Measurements from ENCODE around the gene IGSF6. TPM values are rescaled to one million over a fixed set of nuclear protein-coding genes. Genes with fewer than 3 reads are reported as not detected.

Gene IGSF6, protein sequence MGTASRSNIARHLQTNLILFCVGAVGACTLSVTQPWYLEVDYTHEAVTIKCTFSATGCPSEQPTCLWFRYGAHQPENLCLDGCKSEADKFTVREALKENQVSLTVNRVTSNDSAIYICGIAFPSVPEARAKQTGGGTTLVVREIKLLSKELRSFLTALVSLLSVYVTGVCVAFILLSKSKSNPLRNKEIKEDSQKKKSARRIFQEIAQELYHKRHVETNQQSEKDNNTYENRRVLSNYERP
- total RNA-seq = under 1 TPM in 1 of 2 experiments, not detected in 1; 0.20 TPM

DNA sequence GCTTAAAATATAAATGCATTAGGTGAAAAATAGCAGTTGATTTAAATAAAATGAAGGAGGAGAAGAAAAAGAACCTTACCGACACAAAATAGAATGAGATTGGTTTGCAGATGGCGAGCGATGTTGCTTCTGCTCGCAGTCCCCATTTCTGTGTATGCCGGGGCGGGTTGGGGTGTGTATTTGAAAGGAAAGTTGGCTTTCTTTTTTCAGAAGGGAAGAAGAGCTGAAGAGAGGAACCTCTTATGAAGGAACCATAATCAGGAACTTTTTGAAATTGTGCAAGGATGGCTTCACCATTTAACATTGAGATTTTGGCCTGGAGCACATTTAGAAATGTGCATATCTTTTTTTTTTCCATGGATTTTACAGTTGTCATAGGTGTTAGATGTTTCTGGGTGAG lies at the start of gene IGSF6:
Gene IGSF6, minus strand, starts transcription at position 156 of the 400 bp plus-strand sequence. Its CDS starts 10 bp downstream, at position 146.
- ATAC-seq = no peak
- ChIA-PET POLR2A (no interaction called here), CTCF (interaction anchor here (1.0 to 1.3 kb wide), 2 partner anchors 10 to 13 kb away, joined by 3 read pairs; no protein-coding TSS in a partner anchor)
- TF ChIP-seq, protein P1, sequence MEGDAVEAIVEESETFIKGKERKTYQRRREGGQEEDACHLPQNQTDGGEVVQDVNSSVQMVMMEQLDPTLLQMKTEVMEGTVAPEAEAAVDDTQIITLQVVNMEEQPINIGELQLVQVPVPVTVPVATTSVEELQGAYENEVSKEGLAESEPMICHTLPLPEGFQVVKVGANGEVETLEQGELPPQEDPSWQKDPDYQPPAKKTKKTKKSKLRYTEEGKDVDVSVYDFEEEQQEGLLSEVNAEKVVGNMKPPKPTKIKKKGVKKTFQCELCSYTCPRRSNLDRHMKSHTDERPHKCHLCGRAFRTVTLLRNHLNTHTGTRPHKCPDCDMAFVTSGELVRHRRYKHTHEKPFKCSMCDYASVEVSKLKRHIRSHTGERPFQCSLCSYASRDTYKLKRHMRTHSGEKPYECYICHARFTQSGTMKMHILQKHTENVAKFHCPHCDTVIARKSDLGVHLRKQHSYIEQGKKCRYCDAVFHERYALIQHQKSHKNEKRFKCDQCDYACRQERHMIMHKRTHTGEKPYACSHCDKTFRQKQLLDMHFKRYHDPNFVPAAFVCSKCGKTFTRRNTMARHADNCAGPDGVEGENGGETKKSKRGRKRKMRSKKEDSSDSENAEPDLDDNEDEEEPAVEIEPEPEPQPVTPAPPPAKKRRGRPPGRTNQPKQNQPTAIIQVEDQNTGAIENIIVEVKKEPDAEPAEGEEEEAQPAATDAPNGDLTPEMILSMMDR (IDR thresholded peaks at IDR 0.05) = no peak
- DNase-seq = no peak
- Mint-ChIP-seq H3K27me3 (no peaks in the 10 kb centered on the region), H3K36me3 (ENCODE audit: low read depth) (peaks cover 19% of the 10 kb centered on the region), H3K4me3 (no peak within 1 kb of the TSS), H3K4me1 (ENCODE audit: low read depth) (peaks cover 52% of the 10 kb centered on the region), H3K27ac (peak within 1 kb of the TSS; percentile 25), H3K9me3 (no peaks in the 10 kb centered on the region)
- intact Hi-C loops (cut with micrococcal nuclease) = no loop called here

DNA sequence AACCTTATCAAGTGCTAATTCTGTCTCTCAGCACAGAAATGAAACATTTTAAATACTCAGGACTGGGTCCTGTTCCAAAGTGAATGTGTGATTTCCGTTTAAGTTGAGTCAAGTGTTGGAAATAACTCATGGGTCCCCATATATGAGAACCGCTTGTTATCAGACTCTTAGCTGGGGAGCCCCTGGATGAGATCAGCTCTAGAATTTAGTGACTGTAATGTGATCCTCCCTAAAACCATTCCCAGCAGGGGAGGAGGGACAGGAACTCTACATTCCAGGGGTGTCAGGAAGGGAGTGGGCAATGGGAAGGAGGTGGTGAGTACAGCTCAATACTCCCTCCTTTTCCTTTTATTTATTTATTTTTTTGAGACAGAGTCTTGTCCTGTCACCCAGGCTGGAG lies 48.9 kb upstream of the IGSF6 start:
- ATAC-seq (no peak), DNase-seq (no peak)
- Mint-ChIP-seq H3K4me3 (no peak overlapping the region), H3K27me3 (no peaks in the 10 kb centered on the region), H3K9me3 (no peaks in the 10 kb centered on the region), H3K36me3 (ENCODE audit: low read depth) (no peaks in the 10 kb centered on the region), H3K4me1 (ENCODE audit: low read depth) (no peaks in the 10 kb centered on the region), H3K27ac (no peak overlapping the region)
- POLR2A ChIA-PET = no interaction called here
- intact Hi-C loops (cut with micrococcal nuclease) = no loop called here
- TF ChIP-seq, protein P1 (IDR thresholded peaks at IDR 0.05) = no peak
- CTCF ChIA-PET = interaction anchor here (2.4 to 12.0 kb wide), 2 partner anchors 17 to 45 kb away, joined by 10 to 133 read pairs; no protein-coding TSS in a partner anchor

DNA sequence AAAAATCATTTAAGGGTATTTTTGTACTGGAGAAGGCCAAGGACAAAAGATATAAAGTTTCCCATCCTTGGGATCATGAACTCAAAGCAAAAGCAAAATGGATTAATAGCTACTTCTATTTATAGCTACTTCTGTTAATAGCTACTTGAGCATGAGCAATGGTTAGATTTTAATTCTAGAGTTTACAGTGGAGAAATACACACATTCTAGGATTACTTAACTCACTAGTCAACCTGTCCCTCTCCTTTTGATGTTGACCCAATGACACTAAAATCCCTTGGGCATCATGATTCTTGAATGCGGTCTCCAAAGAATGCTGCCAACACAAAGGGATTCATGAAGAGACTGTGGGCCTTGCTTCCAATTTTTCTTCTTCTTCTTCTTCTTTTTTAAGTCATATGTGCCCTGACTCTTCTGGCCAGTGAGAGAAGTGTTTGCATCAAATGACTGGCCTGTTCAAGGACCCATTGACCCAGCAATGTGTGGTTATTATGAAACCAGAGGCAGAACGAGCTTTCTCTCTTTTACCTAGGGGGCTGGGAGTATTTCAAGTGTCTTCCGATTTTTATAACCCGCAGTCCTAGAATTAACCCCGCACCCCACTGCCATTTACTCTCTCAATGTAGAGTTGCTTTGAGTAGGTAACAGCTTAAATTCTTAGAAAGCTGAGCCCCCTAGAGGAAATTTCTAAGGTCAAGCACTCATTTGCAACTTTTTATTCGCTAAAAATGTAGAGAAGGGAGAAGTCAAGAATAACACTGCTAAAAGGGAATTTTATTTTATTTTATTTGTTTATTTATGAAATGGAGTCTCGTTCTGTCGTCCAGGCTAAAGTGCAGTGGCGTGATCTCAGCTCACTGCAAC lies 46.0 kb upstream of the IGSF6 start:
- POLR2A ChIA-PET = interaction anchor here (1.0 kb wide), 1 partner anchor 9 kb away, joined by 3 read pairs; no protein-coding TSS in a partner anchor
- H3K4me1 Mint-ChIP-seq (ENCODE audit: low read depth) = no peaks in the 10 kb centered on the region
- no peak overlapping the region for H3K4me3 Mint-ChIP-seq
- no peak overlapping the region for H3K27ac Mint-ChIP-seq
- TF ChIP-seq, protein P1 (IDR thresholded peaks at IDR 0.05) = no peak
- ATAC-seq (no peak), DNase-seq (no peak)
- H3K27me3 Mint-ChIP-seq = no peaks in the 10 kb centered on the region
- CTCF ChIA-PET = interaction anchor here (1.0 to 1.8 kb wide), 4 partner anchors 10 to 41 kb away, joined by 3 to 11 read pairs (median 6); no protein-coding TSS in a partner anchor
- H3K9me3 Mint-ChIP-seq = no peaks in the 10 kb centered on the region
- no peaks in the 10 kb centered on the region for H3K36me3 Mint-ChIP-seq (ENCODE audit: low read depth)
- intact Hi-C loops (cut with micrococcal nuclease) = no loop called here

DNA sequence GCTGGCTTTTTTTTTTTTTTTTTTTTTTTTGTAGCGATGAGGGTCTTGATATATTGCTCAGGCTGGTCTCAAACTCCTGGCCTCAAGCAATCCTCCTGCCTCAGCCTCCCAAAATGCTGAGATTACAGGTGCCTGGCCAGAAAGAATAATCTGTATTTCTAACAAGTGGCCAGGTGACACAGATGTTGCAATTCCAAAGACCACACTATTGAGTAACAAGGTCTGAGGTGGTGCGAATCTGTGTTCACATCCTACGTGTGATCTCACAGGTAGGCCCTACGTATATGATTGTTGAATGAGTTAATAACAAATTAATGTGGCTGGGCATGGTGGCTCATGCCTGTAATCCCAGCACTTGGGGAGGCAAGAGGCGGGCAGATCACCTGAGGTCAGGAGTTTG lies 44.6 kb upstream of the IGSF6 start:
- H3K27me3 Mint-ChIP-seq = no peaks in the 10 kb centered on the region
- CTCF ChIA-PET = interaction anchor here (2.8 kb wide), 1 partner anchor 12 kb away, joined by 13 read pairs; no protein-coding TSS in a partner anchor
- no peaks in the 10 kb centered on the region for H3K36me3 Mint-ChIP-seq (ENCODE audit: low read depth)
- no peak for DNase-seq
- H3K4me1 Mint-ChIP-seq (ENCODE audit: low read depth) = no peaks in the 10 kb centered on the region
- no peaks in the 10 kb centered on the region for H3K9me3 Mint-ChIP-seq
- H3K27ac Mint-ChIP-seq = no peak overlapping the region
- intact Hi-C loops (cut with micrococcal nuclease) = no loop called here
- TF ChIP-seq, protein P1 (IDR thresholded peaks at IDR 0.05) = no peak
- no peak overlapping the region for H3K4me3 Mint-ChIP-seq
- POLR2A ChIA-PET = no interaction called here
- ATAC-seq = no peak
